HL-60 (cell line): Measurements from ENCODE around the gene ZNF664.
"Not testable (repeated sequence)": the region's sequence is repeated elsewhere in the genome, so short reads cannot be mapped to it uniquely, and the experiment has no call there.

Source experiments
- DNase-seq, 2 experiments: peaks; one replicate each; pipeline ENCODE4 v3.0.0-alpha.2; 2010 to 2020; ENCODE audit warnings: low read depth in 1 of 2, low spot score in 1 of 2
- H3K27ac ChIP-seq: fragments of 250-450 bp; sonication (Bioruptor Pico); replicated peaks from 2 replicates; pipeline ENCODE4 v1.5.1; 2020; ENCODE audit warnings: mild to moderate bottlenecking, moderate library complexity
- H3K27me3 ChIP-seq: fragments of 250-450 bp; sonication (Bioruptor Pico); 2 replicates; pipeline ENCODE4 v1.5.1; 2021; ENCODE audit warnings: mild to moderate bottlenecking, moderate library complexity; ENCODE audit not compliant: insufficient read depth, poor library complexity, severe bottlenecking
- H3K4me3 ChIP-seq: replicated peaks from 2 replicates; pipeline ENCODE4 v1.5.1; 2011; ENCODE audit warnings: mild to moderate bottlenecking, control low read depth, low read length; ENCODE audit not compliant: insufficient read depth
- CTCF ChIP-seq: IDR thresholded peaks from one replicate; pipeline ENCODE4 v1.5.1; 2011; ENCODE audit warnings: low read length, control low read depth, inconsistent platforms; ENCODE audit not compliant: insufficient read depth
- GABPA ChIP-seq: IDR thresholded peaks from 2 replicates; pipeline ENCODE4 v1.6.1; 2012; ENCODE audit warnings: low read depth
- POLR2AphosphoS5 ChIP-seq: IDR thresholded peaks from 2 replicates; pipeline ENCODE4 v1.6.1; 2012; ENCODE audit warnings: low read depth
- REST ChIP-seq: IDR thresholded peaks from 2 replicates; pipeline ENCODE4 v1.6.1; 2012; ENCODE audit warnings: low read depth; ENCODE audit not compliant: insufficient replicate concordance
- SPI1 ChIP-seq: IDR thresholded peaks from 2 replicates; pipeline ENCODE4 v1.6.1; 2012; ENCODE audit warnings: low read depth, mild to moderate bottlenecking, borderline replicate concordance

ZNF664 gene

GRCh38 chr12:123946152-123946515 lies 26.9 kb upstream of the ZNF664 start:
- no peak overlapping the region for H3K4me3 ChIP-seq
- no peak for DNase-seq
- no peak overlapping the region for H3K27ac ChIP-seq
- no peak for TF ChIP-seq POLR2AphosphoS5
- no peak for TF ChIP-seq CTCF
- no peak for TF ChIP-seq REST
- H3K27me3 ChIP-seq: no peaks in the 10 kb centered on the region

- not testable (repeated sequence) for H3K4me3 ChIP-seq, H3K27ac ChIP-seq, H3K27me3 ChIP-seq, DNase-seq
Observed at GRCh38 chr12:123946516-123947505, 26.2 kb upstream of the ZNF664 start.

- DNase-seq, H3K4me3 ChIP-seq, H3K27ac ChIP-seq, H3K27me3 ChIP-seq: not testable (repeated sequence)
Observed at GRCh38 chr12:123947531-123947930, 25.5 kb upstream of the ZNF664 start.

- no peak for TF ChIP-seq CTCF
- no peak for TF ChIP-seq GABPA
- no peak for TF ChIP-seq SPI1
- no peak for TF ChIP-seq REST
- TF ChIP-seq POLR2AphosphoS5: no peak
- no peak overlapping the region for H3K27ac ChIP-seq
- no peak for DNase-seq
- H3K27me3 ChIP-seq: no peaks in the 10 kb centered on the region
- no peak overlapping the region for H3K4me3 ChIP-seq
Observed at GRCh38 chr12:123948401-123948795, 24.6 kb upstream of the ZNF664 start.
